KG1 (cell line): Measurements from ENCODE around the gene SGCG.

Experiments
- DNase-seq: peaks from one replicate; lab custom pipeline; 2025; lab: John Stamatoyannopoulos, UW

The SGCG gene

DNA sequence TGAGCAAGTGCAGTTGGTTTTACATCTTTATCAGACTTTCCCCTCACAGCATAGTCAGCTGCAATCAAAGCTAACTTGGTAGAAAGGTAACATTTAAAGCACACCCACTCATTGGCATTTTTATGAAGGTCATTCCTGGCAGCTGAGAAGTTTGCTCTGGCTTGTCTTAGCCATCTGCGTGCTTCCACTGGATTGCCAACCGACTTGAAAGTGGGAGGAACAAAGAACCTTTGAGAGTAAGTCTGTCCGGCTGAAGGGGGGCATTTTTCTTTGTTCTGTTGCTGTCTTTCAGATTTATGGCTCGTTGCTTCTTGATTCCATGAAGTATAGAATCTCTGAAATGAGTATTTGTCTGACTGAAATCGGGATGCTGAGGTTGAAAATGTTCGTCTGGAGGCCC, 149.6 kb downstream of the SGCG start:
- no peak for DNase-seq

DNA sequence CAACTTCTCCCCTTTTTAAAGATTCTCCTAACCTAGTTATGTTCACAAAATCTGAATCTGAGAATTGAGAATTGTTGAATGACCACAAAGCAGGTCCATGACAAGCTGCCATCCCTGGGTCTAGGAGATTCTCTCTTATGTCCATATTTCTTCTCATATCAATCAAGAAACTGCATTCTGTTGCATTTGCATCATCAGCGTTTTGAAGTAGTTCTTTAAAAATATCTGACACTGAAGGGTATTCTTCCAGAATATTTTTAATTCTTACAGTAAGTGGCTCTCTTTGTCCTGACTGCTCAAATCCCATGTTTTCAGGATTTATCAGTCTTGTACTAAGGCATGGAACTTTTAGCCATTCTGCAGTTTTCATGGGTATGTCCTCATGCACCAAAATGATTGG, 158.4 kb downstream of the SGCG start:
- DNase-seq, result no peak

DNA sequence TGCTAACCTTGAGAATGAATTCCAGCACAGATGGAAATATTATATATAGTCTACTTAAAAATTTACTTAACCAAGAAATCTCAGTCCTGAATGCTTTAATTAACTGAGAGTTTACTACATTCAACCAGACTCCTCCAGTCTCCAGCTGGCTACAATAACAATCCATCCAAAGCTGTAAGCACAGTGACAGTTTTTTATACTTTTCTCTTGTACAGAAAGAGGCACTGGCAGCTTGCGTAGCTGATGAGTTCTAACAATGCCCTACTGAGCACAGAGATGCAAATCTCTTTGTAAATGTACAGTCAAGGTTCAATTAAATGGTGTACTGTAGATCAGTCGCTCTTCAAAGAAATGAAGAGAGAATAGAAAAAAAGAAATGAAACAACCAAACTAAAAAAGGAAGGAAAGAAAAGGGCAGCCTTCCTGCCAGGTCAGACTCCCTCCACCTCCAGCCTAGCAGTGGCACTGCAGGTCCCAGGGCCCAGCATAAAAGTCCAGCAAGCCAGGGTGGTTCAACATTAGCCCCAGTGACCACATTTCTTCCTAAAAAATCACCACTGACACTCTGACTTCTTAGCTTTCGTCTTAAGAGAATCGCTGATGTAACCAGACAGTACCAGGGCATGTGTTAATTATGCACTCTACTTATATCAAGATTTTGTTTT, 164.3 kb downstream of the SGCG start:
- no peak for DNase-seq

DNA sequence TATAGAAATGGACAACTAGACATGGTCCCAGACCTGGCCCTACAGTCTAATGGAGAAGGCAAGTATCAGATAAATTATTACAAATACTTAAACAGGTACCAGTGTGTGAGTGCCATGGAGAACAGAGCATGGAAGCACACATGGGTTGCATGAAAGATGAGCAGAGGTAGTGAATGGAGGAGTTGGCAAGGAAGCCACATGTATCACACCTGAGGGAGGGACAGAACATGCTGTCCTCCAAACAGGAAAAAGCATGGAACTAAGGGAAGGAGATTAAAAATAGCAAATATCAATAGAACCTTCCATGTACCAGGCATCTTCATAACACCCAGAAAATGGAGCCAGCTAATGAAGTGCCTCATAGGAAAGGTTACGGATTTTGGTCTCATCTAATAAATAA, 166.8 kb downstream of the SGCG start:
- DNase-seq, result no peak

DNA sequence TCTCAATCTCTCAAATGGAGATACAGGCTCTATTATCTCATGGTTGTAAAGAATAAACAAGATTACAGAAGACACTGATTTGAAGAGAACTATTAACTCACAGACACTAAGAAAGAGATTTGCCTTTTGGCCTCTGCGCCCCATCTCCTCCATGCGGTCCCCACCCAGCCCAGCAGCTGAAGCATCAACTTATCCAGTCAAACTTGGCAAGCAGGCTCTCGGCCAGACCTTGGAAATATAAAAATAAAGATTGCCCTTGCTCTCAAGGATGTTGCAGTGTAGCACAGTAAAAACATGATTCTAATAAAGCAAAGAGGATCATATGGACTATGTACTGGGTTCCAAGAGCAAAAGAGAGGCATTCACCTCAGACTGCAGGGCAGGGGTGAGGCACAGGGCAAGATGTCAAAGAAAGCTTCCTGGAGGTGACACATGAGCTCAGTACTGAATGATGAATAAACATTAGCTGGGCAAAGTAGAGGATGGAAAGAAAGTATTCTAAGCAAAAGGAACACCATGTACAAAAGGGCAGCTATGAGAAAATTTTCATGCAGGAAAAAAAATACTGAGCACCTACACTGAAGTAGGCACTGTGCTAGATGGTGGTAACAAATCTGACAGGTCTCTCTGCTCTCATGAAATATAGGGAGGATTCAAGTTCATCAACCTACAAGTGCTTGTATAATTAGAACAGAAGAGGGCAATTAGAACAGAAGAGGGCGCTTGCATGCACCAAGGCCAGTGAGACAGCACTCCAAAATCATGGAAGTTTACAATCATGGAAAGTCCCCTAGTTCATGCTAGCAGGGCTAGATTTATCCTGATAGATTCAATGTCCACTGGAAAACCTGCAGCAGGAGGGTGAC, 167.7 kb downstream of the SGCG start:
- DNase-seq, result no peak

DNA sequence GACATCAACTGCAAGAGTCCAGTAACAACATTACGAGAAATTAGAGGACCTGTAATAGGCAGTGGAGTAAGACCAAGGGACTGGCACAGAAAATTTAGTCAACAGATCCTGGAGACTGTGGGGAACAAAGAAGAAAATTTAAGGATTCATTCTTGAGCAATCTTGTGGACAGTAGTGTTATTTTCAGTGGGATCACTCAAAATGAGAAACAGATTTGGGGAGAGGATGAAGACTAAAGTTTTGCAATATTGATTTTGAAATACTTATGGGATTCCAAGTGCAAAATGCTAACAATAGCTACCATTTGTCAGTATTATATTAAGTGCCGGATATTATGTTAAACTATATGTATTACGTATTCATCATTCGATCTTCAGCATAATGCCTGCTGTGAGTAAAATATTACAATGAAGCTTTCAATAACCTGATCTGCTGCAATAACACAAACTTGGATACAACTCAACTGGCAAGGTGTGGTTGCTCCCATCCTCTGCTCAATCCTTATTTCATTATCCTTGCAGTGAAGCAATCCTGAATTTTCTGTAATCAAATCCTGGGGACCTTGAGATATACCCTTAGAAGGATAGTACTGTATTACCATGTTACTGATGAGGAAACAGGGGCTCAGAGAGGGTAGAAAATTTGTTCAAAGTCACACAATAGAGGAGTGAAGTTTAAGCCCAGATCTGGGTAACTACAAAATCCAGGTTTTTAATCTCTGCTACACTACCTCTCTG, 168.6 kb downstream of the SGCG start:
- DNase-seq, result no peak

DNA sequence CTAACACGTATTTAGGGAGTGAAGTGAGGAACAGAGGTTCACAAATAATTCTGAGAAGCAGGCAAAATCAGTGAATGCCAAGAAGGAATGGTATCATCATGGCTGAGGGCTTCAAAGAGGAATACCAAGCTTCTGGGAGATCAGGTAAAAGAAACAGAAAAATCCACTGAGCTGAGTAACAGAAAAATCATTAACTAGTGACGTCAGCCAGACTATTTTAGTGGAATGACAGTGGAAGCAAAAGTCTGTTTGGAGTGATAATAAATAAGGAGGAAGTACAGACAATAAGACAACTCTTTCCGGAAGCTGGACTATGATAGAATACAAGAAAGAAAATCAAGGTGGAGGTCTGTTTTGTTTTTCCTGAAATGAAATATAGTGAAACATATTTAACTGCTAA, 169.2 kb downstream of the SGCG start:
- no peak for DNase-seq

DNA sequence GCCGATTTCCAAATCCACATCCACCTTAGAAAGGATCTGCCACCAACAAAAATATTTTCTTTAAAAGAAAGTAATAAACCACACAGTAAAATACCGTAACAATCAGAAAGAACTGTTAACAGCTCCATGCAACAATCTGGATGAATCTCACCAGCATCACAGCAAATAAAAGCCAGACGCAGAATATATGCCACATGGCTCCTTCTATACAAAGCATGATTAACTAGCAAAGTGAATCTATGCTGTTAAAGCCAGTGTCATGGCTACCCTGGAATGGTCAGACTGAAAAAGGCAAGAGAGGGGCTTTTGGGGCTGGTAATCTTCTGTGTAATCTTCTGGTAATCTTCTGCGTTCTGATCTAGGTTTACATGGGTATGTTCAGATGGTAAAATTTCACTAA, 171.4 kb downstream of the SGCG start:
- no peak for DNase-seq

DNA sequence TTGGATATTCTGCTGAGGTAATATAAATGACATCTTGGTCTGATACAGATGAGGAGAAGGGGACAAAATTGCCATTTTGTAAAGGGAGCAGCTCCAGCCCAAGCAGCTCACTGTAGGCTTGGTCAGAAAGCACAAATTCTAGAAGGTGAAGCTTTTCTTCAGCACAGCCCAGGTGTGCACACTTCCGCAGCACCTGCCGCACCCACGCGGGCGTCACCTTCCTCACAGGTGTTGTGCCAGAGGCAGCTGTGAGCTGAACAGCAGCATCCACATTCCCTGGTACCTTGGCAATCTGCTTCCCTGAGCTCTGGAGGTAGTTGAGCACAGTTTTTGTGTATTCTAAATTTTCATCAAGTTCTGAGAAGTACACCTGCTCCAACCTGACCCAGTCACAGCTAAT, 173.7 kb downstream of the SGCG start:
- no peak for DNase-seq

DNA sequence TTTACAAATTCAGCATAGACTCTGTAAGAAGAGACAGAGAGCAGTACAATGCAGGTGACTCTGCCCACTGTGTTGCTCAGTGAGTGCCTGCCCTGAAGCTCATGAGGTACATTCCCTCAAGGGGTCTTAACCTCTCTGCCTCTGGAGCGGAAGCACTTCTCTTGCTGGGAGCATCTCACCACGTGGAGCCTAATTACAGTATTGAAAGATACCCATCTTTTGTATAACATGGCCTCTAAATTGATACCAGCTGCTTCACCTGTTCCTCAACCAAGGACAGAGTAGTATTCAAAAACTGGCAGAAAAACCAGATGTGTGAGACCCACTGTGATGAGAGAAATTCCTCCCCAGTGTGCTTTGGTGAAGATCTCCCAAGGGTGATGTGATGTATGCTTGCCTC, 175.6 kb downstream of the SGCG start:
- DNase-seq, result no peak

DNA sequence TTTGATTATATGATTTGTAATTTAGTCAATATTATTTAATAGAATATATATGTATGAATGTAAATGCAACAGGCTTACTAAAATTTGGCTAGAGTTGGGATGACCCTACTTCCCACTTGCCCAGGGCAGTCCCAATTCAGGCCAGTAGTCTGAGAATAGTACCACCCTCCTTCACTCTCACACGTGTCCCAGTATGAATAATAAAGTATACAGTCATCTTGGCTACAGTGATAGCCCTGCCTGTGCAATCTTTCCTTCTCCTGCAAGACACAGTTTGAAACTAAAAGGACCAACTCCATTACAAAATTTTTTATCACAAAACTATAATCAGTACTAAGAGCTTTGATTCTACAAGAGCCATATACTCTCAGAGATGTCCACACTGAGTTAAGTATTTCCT, 176.6 kb downstream of the SGCG start:
- DNase-seq, result no peak

DNA sequence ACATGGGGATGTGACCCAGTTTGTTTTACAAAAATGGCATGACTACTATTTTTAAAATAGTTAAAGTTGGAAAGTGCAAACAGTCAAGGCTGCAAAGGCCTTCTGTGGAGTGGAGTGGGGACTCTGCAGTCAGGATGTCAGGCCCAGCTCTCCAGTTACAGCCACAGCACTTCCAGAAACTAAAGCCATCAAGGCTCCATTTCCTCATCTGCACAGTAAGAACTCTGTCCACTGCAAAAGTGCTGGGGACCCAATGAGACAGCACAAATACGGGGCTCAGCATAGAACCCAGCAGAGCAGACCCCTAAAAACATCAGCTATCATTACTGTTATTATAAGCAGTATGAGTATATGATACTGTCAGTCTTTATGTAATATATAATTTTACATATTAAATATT, 179.1 kb downstream of the SGCG start:
- no peak for DNase-seq

DNA sequence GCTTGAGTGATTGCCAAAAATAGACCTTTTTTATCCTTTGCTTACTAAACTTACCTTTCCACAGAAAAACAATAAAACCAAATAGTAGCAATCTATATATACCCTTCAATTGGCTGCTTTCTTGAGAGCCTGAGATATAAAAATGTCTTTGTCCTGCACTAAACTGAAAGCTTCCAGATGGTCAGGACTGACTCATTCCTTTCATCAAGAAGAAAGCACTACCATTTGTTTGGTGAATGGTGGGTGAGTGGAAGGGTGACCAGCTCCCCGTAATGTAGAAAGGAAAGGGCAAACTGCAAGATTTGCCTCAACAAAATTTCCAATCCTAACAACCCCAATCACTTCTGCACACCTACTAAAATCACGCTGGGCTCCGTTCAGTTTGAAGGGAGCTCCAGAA, 184.9 kb downstream of the SGCG start:
- no peak for DNase-seq

DNA sequence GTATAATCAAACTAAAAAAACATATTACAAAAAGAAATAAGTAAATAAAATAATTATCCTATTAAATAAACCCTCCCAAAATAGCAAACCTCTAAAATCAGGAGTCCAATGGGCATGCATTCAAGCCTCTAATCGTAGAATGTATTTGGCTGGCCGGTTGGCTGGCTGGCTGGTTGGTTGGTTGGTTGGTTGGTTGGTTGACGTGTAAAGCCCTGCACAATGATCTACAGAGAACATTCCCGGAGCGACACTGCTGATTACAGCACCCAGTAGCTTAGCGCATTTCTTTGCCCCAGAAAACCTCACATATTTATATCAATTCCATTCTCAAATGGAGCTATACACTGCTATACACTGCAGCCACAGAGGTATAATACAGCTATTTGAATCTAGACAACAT, 187.1 kb downstream of the SGCG start:
- DNase-seq, result no peak

DNA sequence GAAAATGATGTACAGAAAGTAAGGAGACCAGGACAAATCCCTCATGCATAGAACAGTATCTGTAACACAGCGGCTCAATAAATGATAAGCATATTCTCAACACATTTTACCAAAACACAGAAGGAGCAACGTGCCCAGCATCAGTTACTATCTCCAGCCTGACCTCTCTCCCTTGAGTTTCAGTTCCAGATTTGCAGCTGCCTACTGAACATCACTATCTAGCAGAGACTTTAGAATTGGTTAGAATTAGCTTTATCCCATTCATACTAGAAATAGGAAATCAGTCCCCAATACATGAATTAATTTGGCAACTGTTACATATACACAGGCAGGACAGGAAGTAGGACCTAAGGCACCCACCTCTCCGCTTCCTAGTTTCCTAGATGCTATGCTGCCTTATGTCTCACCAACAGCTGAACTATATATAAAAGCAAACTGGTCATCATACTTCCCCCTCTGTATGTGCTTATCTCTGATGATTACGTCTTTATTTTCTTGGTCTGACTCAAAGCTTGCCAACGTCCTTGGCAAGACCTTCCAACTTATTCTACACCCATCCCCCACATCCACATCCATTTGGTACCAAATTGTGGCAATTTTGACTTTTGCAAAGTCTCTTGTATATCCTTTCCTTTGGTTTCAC, 191.6 kb downstream of the SGCG start:
- no peak for DNase-seq
